Stimulated activated CD8-positive, alpha-beta memory T cell treated with anti-CD3 and anti-CD28 coated beads, Interleukin-7, amount 100 ng/mL, for 4 hours (primary cell): ENCODE data around the gene RGR.

Source experiments
- DNase-seq, 2 donors: peaks; one replicate each; pipeline ENCODE4 v3.0.0-alpha.2; 2020; ENCODE audit warnings: low read depth in 2 of 2

Gene RGR

DNA sequence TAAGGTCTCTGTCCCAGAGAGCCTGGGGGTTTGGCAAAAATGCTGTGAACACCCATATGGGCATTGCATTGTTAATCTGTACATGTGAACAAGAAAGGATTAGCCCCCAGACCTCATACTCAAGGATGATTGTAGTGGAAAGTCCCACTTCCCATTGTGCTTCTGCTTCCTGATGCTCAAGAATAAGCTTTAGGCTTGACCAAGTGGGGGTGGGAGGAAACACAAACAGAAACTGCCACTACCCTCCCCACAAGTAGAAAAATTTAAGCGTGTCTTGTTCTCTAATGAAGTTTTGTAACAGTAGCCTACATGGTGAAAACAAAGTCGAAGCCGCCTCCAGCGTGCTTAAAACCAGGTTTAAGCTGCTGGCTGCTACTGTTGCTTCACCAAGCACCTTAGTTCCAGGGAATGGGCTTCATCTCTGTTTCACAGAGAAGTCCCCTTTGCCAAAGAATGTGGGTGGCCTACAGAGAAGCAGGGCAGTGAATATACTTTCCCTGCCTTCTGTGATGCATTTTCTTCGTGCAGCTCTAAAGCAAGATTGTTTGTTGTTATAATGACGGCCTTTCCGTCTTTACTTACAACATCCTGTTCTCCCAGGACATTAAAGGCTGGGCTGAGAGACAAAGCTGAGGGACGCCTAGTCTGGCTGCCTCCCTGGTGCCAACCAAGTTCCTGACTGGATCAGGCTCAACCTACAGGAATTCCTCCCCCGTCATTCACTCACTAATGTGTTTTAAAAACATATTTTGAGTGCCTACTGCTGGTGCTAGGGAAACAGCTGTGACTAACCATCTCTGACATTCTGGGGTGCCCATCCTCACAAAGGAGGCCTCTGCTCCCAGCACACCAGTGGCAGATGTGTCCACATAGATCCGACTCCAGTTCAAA is 51.5 kb downstream of the RGR start:
- no peak for DNase-seq

GRCh38 chr10:84298057-84298456 is 53.2 kb downstream of the RGR start:
- no peak for DNase-seq

DNA sequence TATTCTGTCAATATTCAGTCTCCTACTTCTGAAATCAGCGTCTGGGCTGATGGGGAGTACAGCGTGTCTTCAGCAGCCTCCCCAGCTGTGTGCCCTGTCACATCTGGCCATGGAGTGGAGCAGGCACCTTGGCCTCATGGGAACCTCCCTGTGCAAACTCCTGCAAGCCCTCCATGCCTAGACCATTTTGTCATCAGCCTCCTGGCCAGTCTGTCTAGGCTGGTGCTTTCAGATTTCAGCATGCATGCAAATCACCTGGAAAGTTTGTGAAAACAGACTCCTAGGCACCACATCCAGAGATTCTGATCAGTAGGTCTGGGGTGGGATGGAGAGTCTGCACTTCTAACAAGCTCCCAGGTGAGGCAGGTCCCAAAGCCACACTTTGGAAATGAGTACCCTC is 57.4 kb downstream of the RGR start:
- DNase-seq: no peak

DNA sequence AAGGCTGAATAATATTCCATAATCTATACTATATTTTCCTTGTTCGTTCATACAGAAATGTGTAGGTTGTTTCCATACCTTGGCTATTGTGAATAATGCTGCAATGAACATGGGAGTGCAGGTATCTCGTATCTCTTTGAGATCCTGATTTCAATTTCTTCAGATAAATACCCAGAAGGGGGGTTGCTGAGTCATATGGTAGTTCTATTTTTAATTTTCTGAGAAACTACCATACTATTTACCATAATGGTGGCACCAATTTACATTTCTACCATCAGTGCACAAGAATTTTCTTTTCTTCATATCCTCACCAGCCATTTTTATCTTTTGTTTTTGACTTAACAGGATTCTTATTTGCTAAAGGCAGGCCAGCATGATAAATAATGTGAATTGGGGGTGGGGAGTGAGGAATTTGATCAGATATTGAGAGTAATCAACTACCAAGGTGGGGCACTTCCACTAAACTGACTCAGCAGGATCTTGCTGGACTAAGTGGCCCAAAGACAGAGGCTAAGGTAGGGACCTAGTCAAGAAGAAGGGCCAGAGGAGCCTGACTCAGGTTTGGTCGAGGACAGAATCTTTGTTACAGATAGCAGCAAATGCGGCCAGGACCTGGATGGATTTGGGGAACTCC is 62.0 kb downstream of the RGR start:
- no peak for DNase-seq

DNA sequence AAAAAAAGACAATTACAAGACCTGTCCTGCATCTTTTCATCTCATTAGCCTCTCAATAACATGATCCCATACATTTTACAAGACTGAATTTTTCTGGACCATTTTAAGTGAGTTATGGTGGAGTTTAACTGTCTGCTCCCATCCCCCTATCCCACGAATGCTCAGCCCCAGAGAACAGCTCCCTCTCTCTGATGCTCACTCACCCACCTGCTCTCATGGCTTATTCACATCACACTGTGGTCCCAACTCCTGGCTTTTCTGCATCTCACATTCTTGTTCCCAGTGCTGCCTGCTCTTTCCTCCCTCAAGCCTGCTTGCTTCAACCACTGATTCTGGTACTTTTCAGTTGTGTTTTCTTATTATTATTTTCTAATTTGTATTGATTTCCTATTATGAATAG is 63.2 kb downstream of the RGR start:
- DNase-seq: no peak

DNA sequence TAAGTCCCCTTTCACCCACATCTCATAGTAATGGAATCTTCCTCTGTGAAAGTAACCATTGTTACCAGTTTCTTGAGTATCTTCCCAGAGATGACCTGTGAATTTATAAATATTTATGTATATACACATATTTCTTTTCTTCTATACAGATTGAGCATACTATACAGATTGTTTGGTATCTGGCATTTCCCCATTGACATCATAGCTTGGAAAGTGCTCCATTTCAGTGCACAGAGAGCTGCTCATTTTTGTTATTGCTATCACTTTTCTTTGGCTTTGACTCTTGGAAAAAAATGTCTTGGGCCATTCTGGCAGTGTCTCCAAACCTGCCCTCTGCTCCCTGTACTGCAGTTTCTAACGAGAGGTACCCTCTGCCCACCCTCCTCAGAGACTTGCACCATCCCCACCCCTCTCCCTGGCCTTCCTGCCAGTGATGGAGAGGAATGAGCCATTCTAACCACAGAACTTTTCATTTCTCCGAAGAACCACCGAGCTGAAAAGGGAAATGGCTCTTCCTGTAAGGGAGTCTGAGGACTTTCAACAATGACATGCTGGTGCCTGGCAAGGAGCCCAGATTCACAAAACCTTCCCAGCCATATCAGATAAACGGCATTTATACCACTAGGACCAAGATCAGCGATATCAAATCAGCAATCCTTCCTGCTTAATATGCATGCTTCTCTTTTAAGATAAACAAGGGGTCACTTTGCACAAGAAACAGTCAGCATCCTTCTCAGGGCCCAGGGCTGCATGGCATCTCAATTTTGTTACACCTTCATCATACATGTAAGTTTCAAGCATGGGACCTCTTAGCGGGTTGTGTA is 63.8 kb downstream of the RGR start:
- DNase-seq: peak in 1 of 2 donors; percentile 4
